G401 (cell line): Measurements from ENCODE around the gene ANKLE2. TPM values are rescaled to one million over a fixed set of nuclear protein-coding genes. Genes with fewer than 3 reads are reported as not detected.
A peak's percentile ranks its signal among the peaks of the same experiment; 100 is the strongest.
"Not testable (repeated sequence)": the region's sequence is repeated elsewhere in the genome, so short reads cannot be mapped to it uniquely, and the experiment has no call there.

Source experiments
- DNase-seq: peaks from one replicate; pipeline ENCODE4 v3.0.0-alpha.2; 2015; ENCODE audit warnings: low spot score
- in situ Hi-C: cut with HindIII; loops from 2 replicates; pipeline ENCODE4 v1.10.0; 2016; ENCODE audit warnings: low sequenced_read_pairs, mixed read lengths
- total RNA-seq: library from RNA; depleted of rRNA; stranded (reverse); fragments of >200 nt; shearing (Covaris generic); gene quantifications from 2 replicates; pipeline ENCODE4 v1.2.3, GENCODE V29; 2014

The ANKLE2 gene
- total RNA-seq, 1 experiment from 2014 or later = 34.3 TPM

DNA sequence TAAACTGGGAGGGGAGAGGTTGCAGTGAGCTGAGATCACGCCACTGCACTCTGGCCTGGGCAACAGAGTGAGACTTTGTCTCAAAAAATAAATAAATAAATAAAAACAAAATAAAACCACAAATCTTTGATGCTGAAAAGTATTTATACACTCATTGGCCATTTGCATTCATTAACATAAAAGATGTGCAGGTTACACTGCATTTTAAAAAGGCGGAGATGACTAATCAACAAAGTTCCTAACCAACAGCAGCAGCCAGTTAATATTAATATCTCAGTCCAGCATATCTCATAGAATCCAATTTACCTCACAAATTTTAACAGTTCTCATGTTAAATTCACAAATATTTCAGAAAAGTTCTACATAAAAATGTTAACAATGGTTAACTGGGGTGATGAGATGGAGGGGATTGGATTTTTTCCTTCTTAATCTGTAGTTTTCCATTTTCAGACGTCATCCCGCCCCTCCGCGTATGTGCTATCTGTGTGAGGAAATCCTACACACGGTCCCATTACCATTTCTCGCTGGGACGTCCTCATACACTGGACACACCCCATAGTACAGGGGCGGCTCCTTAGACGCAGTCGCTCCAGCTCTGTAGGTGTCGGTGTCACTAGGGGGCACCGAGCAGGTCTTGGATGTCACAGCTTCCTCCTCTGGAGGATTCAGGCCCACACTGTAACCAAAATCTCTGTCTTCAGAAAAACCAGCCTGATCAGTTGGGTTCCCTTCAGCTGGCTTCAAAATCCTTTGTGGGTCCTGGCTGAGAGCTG is 7.3 kb downstream of the ANKLE2 start:
- DNase-seq = no peak
- in situ Hi-C loops = no loop called here

DNA sequence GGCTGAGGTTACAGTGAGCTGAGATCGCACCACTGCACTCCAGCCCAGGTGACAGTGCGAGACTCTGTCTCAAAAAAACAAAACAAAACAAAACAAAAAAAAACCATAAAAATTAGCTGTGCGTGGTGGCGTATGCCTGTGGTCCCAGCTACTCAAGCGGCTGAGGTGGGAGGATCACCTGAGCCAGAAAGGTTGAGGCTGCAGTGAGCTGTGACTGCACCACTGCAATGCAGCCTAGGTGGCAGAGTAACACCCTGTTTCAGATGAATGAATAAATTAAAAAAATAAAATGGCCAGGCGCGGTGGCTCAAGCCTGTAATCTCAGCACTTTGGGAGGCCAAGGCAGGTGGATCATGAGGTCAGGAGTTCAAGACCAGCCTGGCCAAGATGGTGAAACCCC is 8.0 kb downstream of the ANKLE2 start:
- in situ Hi-C loops = not testable (repeated sequence)

DNA sequence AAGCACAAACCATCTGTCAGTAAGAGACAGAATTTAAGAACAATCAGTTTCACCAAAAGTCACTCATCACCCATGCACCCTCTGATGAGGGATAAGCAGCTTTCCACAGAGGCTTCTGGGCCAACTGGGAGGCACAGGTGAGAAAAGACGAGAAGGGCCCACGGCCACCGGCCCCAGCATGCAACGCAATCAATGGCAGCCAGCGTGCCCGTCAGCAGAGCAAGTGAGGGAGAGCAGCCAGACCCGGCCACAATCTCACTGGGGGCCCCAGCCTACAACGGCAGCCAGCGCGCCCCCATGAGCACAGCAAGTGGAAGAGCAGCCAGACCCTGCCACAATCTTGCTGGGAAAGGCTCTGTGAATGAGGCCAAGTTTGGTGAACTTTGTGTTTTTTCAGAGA is 13.3 kb downstream of the ANKLE2 start:
- in situ Hi-C loops = no loop called here

More for the DNA sequence above, 8.0 kb downstream of the ANKLE2 start:
- not testable (repeated sequence) for DNase-seq

DNA sequence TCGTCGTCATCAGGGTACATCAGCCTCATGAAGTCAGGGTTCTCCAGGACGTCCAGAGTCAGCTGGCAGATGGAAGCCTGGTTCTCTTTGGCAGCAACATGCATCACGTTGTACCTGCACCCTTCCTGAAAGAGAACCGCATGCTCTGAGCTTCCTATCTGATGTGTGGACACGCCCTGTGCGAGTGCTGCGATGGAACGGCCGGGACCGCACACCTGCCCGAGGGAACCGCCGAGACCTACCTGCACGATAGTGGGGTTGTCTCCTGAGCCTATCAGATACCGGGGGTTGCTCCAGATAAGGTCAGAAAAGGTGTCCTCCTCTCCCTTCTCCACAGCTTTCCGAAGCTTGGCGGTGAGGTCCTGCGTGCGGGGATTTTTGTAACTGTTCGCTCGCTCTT is 13.7 kb downstream of the ANKLE2 start:
- no peak for DNase-seq
- in situ Hi-C loops = no loop called here

More for the DNA sequence above, 13.3 kb downstream of the ANKLE2 start:
- no peak for DNase-seq

DNA sequence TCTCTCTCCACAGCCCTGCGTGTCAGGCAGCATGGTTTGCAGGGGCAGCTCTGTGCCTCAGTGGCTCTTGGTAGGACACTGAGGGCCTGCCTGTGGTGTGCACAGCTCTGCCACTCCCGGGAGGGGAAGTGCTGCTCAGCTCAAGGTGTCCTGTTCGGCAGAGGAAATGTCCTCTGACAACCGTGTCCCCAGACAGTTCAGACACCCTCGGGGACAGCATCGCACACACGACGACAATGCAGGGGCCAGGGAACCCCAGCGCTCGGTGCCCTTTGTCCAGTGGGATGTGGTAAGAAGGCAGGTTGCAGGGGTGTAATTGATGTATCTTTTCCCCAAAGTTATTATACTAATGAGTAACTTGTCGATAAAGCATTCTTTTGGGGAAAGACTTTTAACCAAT is 14.2 kb downstream of the ANKLE2 start:
- in situ Hi-C loops = no loop called here
- no peak for DNase-seq

DNA sequence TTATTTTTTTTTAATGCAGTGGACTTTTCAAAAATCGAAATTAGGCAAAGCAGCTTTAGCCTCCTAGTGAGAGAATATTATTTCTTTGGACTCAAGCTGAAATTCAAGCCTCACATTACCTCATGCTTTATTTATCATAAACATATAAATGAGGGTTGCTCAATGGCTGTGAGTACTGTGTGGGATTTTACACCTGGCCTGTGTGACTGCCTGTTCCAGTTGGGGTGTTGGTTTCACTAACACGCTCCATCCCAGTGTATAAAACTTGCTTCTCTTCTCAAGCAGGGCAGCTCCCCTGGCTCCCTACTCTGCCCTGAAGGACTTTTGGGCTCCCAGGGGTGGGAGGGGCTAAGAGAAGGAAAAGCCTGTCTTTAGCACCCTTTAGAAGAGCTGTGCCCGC is 15.0 kb downstream of the ANKLE2 start:
- in situ Hi-C loops = no loop called here
- DNase-seq = no peak

DNA sequence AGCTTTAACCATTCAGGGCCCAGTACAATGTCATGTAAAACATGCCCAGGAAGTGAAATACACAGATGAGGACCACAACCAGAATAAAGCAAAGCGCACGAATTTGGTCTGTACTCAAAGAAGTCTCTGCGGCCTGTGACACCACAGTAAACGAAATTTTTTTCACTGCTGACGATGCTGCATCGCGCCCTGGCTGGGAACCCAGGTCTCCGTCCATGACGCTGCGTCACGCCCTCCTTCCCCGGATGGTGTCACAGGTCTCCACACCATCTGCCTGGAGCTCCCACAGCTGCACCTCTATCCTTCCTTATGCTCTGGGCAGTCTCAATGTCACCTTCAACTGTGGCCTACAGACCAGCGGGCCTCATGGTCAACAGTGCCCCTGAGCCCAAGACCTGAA is 17.8 kb downstream of the ANKLE2 start:
- no peak for DNase-seq
- in situ Hi-C loops = no loop called here

DNA sequence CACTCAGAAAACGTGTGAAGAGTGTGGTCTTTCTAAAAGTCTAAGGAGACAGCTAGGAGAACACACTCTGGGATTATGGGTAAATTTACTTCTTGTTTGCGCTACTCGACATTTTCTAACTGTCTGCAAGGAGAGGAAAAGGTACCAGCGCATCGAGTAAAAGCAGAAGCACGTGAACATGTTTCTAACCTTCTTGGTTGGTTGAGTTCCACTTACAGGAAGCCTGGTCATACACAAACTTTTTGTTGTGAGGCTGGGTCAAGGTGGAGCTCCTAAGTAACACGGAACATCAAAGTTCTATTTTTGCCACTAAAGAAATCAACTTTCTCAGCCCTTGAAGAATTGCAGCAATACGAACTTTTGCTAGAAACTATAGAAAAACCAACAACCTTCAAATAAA is 20.0 kb downstream of the ANKLE2 start:
- in situ Hi-C loops = no loop called here

DNA sequence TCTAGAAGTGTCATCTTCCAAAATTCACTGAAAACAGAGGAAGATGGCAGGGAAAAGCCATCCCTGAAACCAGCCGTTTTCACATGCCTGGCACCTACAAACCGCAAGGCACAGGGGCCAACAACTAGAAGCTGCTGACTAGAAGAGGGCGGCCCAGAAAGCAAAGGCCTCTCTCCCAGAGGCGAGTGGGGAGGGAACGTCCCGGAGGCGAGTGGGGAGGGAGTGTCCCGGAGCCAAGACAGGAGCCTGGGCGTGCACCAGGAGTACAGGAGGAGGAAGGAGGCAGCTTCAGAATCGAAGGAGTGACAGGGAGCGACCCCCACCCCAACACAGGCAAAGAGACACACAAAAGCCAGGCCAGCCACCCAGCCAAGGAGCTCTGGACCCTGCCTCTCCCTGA is 21.0 kb downstream of the ANKLE2 start:
- in situ Hi-C loops = no loop called here
- no peak for DNase-seq

More for the DNA sequence above, 20.0 kb downstream of the ANKLE2 start:
- no peak for DNase-seq

DNA sequence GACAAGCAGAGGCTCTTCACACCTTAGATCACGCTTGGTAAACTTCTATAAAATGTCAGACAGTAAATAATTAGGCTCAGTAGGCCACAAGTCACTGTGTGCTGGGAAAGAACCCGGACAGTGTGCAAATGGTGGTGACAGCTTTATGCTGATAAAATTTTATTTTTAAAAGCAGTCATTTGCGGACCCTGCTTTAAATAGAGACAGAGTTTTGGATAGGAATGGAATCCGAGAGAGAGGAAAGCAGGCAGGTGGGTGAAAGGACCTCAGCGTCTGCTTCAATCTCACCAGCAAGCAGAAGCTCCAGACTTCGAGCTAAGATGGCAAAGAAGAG is 21.4 kb downstream of the ANKLE2 start:
- DNase-seq = no peak
- in situ Hi-C loops = no loop called here

DNA sequence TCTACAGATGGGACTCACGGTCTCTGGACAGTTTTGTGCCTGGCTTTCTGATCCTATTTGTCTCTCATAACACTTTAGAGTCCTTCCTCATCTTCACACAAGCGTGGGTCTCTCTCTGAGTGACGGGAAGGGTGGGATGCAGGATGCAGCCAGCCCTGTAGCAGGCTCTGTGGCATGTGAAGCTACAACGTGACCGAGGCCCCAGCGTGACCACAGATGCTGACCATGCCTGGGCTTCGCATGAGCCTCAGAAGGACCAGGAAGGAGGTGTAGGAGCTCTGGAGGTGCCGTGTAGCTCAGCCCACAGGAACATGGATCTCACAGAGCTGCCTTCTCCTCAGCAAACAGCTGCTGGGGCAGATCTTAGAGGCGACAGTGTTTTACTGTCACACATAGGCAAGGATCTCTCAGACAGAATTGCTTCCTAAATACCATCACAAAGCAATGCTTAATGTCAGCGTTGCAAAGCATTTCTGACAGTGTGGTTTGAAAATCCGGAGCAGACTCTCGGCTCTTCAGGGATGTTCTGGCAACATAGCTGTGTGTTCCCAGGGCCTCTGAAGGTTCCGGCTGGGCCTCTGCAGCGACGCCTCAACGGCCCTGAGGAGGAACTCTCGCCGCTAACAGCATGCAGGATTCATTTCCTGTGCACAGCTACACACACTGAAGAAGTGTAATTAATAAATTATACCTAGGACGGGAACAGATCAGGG is 21.9 kb downstream of the ANKLE2 start:
- in situ Hi-C loops = no loop called here
- no peak for DNase-seq

DNA sequence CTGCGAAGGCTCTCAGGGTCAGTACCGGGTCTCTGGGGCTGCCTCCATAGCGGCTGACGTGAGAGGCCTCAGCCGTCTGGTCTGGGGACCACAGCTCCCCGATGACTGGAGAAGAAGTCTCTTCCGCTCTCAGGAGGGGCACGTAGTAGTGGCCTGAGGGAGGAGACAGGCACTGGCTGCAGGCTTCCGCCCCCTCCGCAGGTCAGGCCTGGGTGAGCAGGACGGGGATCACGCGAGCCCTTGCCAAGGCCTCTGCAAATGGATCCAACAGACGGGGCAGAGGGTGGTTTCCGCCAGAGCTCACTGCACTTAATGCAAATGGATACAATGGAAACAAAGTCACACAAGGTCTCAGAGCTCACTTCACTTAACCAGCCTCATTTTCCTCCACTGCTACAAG is 24.7 kb downstream of the ANKLE2 start:
- in situ Hi-C loops = no loop called here

DNA sequence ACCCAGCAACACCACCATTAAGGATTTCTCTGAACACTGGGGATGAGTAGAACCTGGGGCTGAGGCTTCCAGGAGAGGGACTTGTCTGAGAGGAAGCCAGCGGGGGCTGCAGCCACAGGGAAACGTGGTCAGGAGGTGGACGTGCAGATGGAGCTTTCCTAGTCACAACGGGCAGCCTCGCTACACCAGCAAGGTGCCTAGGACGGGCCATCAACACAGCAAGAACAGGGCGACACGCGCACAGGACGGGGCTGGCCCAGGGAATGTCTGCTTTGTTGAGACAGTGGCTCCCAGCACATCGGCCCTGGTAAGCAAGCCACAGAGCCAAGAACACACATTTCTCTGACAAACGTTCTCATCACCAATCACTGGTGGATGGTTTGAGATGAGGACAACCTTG is 25.3 kb downstream of the ANKLE2 start:
- in situ Hi-C loops = no loop called here
- DNase-seq = no peak

More for the DNA sequence above, 24.7 kb downstream of the ANKLE2 start:
- no peak for DNase-seq

DNA sequence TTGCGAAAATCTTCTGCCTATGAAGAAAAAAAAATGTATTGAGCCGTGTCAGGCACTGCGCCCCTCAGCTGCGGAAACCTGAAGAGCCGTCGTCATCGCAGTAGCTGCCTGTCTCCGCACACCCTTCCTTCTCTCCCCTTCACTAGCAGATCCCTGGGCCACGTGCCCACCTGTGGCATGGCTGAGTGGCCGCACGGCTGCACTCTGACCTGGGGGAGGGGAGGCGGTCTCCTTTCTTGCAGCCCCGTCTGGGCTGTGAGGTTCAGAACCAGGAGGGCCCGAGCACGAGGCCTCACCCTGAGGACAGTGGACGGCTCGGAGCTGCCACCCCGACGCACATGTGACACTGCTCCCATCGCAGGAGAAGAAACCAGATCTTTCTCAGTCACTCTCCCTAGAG is 26.1 kb downstream of the ANKLE2 start:
- in situ Hi-C loops = no loop called here
- DNase-seq = no peak

DNA sequence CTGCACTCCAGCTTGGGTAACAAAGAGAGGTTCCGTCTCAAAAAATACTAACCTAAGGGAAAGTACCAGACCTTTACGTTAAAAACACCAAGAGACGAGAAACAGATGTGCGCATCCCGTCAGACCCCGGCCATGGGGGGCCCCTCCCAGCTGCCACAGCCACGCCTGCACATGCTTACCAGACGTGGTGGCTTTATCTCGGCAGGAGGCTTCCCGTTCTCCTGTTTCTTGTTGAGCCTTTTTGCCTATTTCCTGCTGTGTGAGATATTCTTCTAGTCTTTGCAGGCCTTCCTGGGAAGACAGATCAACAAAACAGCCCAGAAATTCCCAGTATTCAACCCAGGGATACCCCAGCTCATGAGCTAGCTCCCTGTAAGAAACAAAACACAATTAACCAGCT is 27.4 kb downstream of the ANKLE2 start:
- in situ Hi-C loops = no loop called here
- no peak for DNase-seq

DNA sequence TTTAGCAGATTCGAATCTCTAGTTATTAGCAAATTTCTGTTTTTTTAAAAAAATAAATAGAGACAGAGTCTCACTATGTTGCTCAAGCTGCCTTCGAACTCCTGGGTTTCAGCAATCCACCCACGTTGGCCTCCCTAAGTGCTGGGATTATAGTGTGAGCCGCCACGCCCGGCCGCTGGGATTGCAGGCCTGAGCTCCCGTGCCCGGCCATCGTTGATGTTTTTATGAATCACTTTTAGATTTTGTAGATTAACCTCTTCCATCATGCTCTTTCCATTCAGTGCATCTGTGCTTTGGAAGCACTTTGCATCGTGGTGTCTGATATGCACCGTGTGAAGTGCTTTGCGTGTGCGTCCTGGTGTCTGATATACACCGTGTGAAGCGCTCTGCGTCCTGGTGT is 30.1 kb downstream of the ANKLE2 start:
- in situ Hi-C loops = no loop called here
- DNase-seq = no peak

DNA sequence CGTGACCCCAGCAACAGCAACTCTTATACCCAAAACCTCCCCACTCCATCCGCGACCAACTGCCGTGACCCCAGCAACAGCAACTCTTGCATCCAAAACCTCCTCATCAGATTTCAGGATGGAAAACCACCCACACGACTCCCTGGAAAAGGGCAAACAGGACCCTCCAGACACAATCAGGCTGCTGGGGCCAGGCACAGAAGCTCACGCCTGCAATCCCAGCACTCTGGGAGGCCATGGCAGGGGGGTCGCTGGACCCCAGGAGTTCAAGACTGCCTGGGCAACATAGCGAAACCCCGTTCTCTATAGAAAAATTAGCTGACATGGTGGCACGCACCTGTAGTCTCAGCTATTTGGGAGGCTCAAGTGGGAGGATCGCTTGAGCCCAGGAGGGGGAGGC is 31.3 kb downstream of the ANKLE2 start:
- in situ Hi-C loops = no loop called here
- no peak for DNase-seq

DNA sequence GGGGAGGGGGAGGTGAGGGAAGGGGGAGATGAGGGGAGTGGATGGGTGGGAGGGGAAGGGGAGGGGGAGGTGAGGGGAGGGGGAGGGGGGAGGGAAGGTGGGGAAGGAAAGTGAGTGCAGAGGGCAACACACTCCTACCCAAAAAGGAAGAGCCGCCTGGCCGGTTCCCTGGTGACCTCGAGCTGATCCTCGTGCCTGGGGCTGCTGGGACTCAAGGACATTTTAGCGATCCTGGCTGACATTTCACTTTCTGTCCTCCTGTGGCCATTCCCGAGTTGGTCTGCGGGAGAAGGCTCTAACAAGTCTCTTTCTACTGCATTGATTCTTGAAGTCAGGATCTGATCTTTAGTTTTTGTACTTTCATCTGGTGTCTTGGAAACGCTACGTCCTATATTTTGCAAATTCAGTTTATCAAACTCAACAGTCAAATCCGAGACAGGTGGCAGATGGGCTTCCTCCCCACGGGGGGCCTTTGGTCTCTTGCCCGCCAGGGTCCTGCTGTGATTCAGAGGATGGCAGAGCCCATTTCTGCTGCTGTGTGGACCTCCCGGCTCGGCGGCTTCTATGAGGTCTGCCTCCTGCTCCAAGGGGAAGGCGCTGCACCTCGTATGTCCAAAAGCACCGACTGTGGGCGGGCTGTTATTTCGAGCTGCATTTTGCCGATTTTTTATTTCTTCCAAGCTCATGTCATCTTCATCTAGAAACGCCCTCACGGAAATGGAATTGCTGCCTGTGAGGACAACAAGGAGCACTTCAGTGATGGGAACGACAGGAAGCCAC is 31.9 kb downstream of the ANKLE2 start:
- peak; percentile 60 for DNase-seq
- in situ Hi-C loops = no loop called here

DNA sequence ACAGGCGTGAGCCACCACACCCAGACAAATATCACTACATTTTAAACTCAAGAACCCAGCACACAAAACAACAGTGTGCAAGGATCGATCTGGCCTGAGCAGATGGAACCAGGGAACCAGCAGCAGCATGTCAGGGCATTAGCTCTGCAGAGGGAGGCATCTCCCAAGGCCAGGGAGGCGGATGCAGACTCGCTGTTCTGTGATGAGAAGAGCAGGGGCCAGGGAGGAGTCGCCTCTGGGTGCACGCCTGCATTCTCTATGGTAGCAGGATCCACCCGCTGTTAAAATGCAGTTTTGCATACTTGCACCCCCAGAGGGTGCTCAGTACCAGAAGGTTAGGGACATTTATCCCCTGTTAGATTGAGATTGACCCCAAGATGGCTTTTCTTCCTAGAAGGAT is 33.1 kb downstream of the ANKLE2 start:
- in situ Hi-C loops = no loop called here
- no peak for DNase-seq

DNA sequence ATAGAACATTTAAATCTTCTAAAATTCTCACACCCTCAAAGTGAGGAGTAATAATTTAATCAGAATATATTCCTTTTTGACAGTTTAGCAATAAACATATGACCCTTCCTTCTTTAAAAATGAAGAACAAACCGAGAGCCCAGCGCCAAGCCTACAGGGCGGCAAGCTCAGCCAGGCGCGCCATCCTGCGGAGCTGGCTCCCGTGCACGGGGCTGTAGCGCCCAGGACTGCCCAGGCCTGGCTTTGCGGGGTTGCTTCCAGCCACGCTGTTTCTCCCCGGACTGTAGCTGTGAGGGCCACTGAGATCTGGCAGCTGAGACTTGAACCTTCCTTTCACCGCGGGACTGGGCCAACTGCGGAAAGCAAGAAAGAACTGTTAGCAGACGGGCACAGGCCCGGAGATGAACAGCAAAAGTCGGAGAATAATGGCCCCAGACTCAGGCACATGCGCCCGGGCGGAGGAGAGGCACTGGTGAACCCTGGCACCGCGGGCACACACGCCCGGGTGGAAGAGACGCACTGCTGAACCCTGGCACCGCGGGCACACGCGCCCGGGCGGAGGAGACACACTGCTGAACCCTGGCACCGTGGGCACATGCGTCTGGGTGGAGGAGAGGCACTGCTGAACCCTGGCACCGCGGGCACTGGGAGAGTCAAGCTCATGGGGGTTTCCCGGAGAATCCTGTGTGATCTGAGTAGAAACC is 34.4 kb downstream of the ANKLE2 start:
- no peak for DNase-seq
- in situ Hi-C loops = no loop called here
